Measurements from ENCODE around the gene CNTN4. TPM values are rescaled to one million over a fixed set of nuclear protein-coding genes. Genes with fewer than 3 reads are reported as not detected.

The CNTN4 gene
- total RNA-seq, 1 experiment from 2014 or later = 1.6 TPM

DNA sequence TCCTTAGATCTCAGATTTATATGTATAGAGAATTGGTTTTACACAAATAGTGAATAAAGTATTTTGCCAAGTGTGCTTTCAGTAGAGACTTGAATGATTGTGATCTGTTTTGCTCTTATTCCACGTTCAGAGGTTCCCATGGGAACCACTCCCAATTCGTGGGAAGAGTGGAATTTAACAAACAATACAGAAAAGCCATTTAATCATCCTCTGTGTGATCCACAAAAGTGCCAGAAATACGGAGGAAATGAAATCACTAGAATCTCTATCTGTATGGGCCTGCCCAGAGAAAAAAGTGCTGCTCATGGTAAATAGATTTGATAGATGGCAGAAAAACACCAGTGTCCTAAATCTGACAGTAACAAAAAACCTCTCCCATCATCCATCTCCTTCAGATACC lies 56.0 kb downstream of the CNTN4 start:
- no peaks in the 10 kb centered on the region for H3K27me3 ChIP-seq (ENCODE audit: insufficient read depth, low read length)
- H4K8ac ChIP-seq (replicated peaks; ENCODE audit: insufficient read length, low read depth, low read length) = no peak overlapping the region
- H2BK15ac ChIP-seq (ENCODE audit: low read depth, low read length) = no peak overlapping the region
- no peak overlapping the region for H2BK20ac ChIP-seq (ENCODE audit: low read depth, low read length, poor library complexity, severe bottlenecking)
- no peaks in the 10 kb centered on the region for H3K79me1 ChIP-seq (ENCODE audit: insufficient read depth, low read depth, low read length, poor library complexity, severe bottlenecking)
- no peak overlapping the region for H2BK5ac ChIP-seq (ENCODE audit: insufficient read length, low read length)
- Mint-ChIP-seq H3K4me1 (peaks cover 3% of the 10 kb centered on the region in 2 experiments; a peak in 3 of 4 replicates), H3K4me3 (no peak overlapping the region), H3K27ac (no peak overlapping the region), H3K27me3 (ENCODE audit: low read depth) (peaks cover 8% of the 10 kb centered on the region), H3K36me3 (ENCODE audit: insufficient read depth in 1 of 3, low read depth in 3 of 3) (no peaks in the 10 kb centered on the region), H3K9me3 (no peaks in the 10 kb centered on the region)
- no peak overlapping the region for H2AK5ac ChIP-seq (ENCODE audit: insufficient read length, low read length)
- H3K14ac ChIP-seq (ENCODE audit: insufficient read depth, low read length) = no peak overlapping the region
- no peak overlapping the region for H4K91ac ChIP-seq (ENCODE audit: insufficient read length, low read depth, low read length)
- H3K79me2 ChIP-seq (ENCODE audit: insufficient read depth, low read length) = no peaks in the 10 kb centered on the region
- TF ChIP-seq, protein P1, sequence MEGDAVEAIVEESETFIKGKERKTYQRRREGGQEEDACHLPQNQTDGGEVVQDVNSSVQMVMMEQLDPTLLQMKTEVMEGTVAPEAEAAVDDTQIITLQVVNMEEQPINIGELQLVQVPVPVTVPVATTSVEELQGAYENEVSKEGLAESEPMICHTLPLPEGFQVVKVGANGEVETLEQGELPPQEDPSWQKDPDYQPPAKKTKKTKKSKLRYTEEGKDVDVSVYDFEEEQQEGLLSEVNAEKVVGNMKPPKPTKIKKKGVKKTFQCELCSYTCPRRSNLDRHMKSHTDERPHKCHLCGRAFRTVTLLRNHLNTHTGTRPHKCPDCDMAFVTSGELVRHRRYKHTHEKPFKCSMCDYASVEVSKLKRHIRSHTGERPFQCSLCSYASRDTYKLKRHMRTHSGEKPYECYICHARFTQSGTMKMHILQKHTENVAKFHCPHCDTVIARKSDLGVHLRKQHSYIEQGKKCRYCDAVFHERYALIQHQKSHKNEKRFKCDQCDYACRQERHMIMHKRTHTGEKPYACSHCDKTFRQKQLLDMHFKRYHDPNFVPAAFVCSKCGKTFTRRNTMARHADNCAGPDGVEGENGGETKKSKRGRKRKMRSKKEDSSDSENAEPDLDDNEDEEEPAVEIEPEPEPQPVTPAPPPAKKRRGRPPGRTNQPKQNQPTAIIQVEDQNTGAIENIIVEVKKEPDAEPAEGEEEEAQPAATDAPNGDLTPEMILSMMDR (conservative IDR thresholded peaks at IDR 0.05) = no peak
- no peak overlapping the region for H3K4ac ChIP-seq (ENCODE audit: low read depth, low read length)
- no peak overlapping the region for H3K23ac ChIP-seq (ENCODE audit: insufficient read length, low read depth, low read length)
- H4K5ac ChIP-seq (ENCODE audit: insufficient read length, low read depth, low read length) = no peak overlapping the region
- WGBS (ENCODE audit: extremely low coverage, insufficient read length, low lambda C conversion rate) = no CpG with 5 or more reads among the region's 3 CpGs
- H3K9ac ChIP-seq (ENCODE audit: extremely low read depth, insufficient read length, low read length) = no peak overlapping the region
- H3K56ac ChIP-seq (ENCODE audit: insufficient read length, low read depth, low read length) = no peak overlapping the region
- no peaks in the 10 kb centered on the region for H3K4me1 ChIP-seq (ENCODE audit: insufficient read depth, low read length)
- no peak overlapping the region for H2BK12ac ChIP-seq (ENCODE audit: insufficient read length, low read depth, low read length)
- no peak overlapping the region for H3K18ac ChIP-seq (ENCODE audit: insufficient read length, low read depth, low read length)
- H3K9me3 ChIP-seq (ENCODE audit: control insufficient read depth, low read depth, low read length) = no peaks in the 10 kb centered on the region
- H4K20me1 ChIP-seq (ENCODE audit: control insufficient read depth, insufficient read depth, insufficient read length) = no peaks in the 10 kb centered on the region
- H3K4me2 ChIP-seq (ENCODE audit: insufficient read depth, insufficient read length, low read length) = no peak overlapping the region
- no peaks in the 10 kb centered on the region for H3K23me2 ChIP-seq (ENCODE audit: insufficient read length, low read depth, low read length, poor library complexity, severe bottlenecking)
- H2BK120ac ChIP-seq (ENCODE audit: low read depth, low read length, poor library complexity, severe bottlenecking) = no peak overlapping the region
- no peak overlapping the region for H3K27ac ChIP-seq (ENCODE audit: insufficient read length, low read depth, low read length)
- DNase-seq = no peak
- H3T11ph ChIP-seq (ENCODE audit: low read length) = no peak overlapping the region
- H2AFZ ChIP-seq (ENCODE audit: low read length) = no peak overlapping the region

Data from H9 (cell line).